GM18526 (cell line): Measurements from ENCODE around the gene MMAB.

Experiments
- POLR2A ChIP-seq: IDR thresholded peaks from 3 replicates; pipeline ENCODE4 v1.6.1; 2011; ENCODE audit not compliant: insufficient read length; ENCODE audit errors: extremely low read depth

Gene MMAB

DNA sequence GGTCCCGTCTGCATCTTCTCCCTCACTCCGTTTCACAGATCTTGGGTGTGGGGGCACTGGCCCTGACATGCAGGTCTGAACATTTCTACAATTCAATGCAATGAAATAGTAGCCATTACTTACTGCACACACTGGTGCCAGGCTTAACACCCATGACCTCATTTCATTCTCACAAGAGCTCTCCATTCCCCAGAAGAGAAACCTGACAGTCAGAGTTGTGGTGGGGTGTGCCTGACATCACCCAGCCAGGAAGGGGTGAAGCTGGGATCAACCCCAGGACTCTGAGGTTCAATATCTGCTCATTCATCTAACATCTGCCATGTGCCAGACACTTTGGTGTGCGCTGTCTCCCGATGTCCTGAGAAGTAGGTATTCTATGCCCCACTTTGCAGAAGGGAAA is 35.0 kb upstream of the MMAB start:
- no peak for TF ChIP-seq POLR2A

DNA sequence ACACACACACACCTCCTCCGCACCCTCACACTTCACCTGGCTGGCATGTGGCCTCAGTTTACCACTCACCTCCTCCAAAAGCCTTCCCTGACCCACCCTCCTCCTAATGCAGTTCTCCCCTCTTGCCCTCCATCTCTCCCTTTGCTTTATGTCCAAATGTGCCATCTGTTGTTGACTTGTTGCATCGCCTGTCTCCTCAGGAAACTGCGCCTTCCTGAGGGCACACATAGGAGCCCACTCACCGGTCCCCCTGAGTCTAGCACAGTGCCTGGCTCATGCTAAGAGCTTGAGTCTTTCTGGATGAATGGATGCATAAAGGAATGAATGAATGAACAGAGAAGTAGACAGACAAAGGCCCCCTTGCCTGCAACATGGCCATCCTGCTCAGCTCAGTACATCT is 34.3 kb upstream of the MMAB start:
- TF ChIP-seq POLR2A: no peak

- no peak for TF ChIP-seq POLR2A
Observed at GRCh38 chr12:109606320-109607028, 33.2 kb upstream of the MMAB start.

DNA sequence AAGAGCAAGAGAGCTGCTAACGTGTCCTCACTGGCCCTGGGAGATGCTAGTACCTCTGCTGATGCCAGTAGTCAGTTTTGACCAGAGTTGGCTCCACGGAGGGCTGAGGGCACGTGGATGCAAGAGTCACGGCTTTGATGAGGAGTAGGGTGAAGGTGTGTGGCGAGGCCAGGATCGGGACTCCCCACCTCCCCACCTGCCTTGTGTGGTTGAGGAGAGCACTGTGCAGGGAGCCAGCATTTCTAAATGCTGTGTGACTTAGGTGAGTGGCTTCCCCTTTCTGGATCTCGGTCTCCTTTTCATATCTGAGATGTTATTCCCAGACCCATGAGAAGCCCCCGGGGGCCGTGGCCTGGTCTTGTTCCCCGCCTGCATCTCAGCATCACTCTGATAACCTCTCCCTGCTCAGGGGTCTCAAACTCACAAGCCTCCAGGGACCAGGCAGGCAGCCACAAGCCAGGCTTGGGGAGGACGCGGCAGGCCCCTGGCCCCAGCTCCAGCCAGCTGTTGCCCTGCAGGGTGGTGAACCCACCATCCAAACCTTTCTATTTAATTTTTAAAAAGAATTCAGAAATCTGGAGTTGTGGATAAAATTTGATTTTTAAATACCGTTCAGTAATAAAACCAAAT is 32.4 kb upstream of the MMAB start:
- TF ChIP-seq POLR2A: no peak

DNA sequence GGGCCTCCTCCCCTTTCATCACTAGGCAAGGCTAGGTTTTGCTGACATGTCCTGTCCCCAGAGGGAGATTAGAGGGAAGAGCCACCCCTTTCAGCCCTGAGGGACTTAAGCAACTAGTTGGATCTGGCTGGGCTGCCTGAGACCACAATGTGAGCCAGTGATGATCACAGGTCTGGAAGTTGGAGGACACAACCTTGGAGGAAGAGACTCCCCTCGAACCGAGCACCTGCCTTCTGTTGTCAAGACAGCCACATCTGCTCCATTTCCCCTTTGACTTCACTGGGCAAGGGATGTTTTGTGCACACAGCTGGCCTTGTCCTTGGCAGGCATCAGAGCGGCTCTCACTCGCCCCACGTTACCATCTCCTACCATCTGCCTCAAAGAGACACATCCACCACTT is 31.7 kb upstream of the MMAB start:
- TF ChIP-seq POLR2A: no peak

GRCh38 chr12:109604132-109604585 is 30.9 kb upstream of the MMAB start:
- no peak for TF ChIP-seq POLR2A

DNA sequence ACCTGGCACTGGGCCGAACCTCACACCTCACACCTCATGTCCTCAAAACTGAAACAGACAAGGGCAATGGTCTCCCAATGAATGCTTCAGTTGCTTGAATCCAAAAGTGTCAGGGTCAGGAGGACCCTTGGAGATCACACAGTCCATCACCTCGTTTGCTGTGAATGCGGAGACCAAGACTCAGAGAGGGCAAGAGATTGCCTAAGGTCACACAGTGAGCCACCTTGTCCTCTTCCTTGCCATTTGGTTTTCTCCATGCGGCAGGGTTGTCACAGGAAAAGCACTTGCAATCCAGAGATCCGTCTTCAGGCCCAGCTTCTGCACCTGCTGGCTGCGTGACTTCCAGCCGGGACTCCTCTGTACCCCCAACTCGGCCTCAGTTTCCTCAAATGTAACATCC is 28.3 kb upstream of the MMAB start:
- TF ChIP-seq POLR2A: no peak

DNA sequence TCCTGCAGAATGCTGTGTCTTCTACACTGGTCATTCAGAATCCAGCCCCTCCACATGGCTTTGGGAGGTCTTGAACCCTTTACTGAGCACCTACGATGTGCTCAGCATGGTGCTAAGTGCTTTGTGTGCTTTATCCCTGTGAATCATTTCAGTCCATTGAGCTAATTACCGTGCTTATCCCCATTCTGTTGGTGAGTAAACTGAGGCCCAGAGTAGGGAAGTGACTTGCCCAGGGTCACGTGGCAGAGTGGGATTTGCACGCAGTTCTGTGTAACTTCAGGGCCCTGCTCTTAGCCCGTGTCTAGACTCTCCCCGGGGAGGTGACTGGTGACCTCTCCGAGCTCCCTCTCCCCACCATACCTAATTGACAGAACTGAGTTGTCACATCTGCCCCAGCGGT is 27.7 kb upstream of the MMAB start:
- no peak for TF ChIP-seq POLR2A

GRCh38 chr12:109600481-109600880 is 27.2 kb upstream of the MMAB start:
- TF ChIP-seq POLR2A: no peak

- no peak for TF ChIP-seq POLR2A
Observed at GRCh38 chr12:109599087-109599486, 25.8 kb upstream of the MMAB start.

GRCh38 chr12:109598428-109598854 is 25.1 kb upstream of the MMAB start:
- no peak for TF ChIP-seq POLR2A

DNA sequence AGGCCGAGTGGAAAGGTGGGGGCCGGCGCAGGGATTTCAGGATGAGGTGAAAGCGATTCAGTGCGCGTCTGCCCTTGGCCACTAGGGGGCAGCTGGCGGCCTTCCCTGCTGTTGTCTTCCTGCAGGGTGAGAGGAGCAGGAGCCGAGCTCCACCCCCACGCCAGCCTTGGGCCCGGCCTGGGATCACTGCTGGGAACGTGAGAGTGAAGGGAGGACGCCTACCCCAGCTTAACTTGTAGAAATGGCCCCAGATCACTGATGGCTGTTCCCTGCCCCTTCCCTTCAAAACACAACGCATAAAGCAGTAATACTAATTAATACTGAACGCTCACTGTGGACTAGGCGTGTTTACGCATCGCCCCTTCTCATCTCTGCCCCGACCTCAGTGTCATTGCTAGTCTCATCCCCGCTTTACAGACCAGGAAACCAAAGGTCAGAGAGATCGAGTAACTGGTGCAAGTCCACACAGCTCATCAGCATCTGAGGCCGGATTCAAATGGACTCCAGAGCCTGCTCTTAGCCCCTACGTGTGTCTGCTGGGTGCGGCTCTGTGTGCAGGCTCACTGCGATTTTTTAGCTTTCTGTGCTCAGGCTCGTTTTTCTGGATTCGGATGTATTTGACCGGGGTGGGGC is 24.6 kb upstream of the MMAB start:
- TF ChIP-seq POLR2A: no peak

DNA sequence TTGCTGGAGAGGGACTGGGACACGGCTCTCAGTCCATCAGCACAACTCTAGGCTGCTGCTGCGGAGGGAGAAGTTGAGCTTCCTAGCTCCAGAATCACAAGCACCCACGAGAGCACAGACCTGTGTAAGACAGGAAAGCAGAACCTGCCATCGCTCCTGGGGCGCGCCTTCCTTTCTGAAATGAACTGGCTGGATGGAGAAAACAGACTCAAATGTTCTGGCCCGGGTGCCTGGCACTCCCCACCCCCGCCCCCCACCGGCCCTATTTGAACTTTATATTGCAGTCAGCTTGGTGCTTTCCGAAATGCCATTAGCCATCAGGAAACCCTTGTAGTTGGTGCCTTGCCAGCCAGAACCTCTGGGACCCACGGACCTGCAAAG is 24.1 kb upstream of the MMAB start:
- no peak for TF ChIP-seq POLR2A

GRCh38 chr12:109596418-109597244 is 23.3 kb upstream of the MMAB start:
- no peak for TF ChIP-seq POLR2A

DNA sequence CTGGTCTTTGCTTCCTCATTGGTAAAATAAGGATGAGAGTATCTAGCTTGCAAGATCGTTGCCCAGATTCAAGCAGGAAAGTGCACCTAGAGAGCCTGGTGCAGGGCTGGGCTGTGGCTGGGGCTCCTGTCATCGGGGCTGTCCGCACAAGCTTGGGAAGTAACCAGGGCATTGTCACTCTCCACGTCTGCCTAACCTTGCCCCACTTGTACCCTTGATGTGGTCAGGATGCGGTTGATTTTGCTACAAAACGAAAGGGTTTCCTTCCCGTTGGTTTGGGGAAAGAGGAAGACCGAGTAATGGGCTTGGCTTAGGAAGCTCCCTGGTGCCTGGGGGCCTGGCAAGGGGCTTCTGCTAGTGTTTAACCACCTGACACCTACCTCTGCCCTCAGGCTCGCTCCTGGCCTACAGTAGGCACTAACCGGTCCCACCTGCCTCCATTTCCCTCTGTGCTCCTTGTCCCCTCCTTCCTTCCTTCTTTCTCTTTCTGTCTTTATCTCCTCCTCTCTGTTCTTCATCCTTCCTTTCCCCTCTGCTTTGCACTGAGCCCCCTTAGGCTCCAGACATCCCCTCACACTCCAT is 22.1 kb upstream of the MMAB start:
- no peak for TF ChIP-seq POLR2A

DNA sequence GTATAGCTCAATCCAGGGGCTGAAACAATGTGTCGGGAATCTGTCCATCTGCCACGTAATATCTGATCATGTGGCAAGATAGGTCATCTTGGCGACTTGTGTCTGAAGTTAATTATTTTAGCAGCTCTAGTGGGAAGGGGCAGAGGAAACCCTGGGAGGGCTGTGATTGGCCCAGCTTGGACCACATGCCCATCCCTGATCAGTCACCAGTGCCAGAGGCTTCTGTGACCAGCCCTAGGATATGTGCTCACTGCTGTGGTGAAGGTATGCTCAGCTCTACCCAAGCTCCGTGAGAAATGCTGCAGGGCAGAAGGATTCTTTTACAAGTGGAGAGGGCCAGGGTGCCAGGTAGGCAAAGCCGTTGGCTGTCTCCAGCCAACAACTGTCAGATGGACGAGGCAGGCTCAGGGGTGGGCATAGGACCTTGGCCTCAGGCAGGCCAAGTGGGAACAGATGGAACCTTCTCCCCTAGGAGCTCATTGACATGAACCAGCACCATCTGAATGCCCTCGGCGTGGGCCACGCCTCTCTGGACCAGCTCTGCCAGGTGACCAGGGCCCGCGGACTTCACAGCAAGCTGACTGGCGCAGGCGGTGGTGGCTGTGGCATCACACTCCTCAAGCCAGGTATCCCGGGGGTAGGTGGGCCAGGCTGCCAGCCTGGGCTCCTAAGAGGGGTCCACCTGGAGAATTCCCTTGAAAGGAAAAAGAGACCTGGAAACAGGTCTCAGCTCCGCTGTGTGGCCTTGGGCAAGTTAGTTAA is 21.4 kb upstream of the MMAB start:
- TF ChIP-seq POLR2A: no peak
